MCF 10A (cell line): ENCODE measurements around the gene PMP22. TPM values are rescaled to one million over a fixed set of nuclear protein-coding genes. Genes with fewer than 3 reads are reported as not detected.

ENCODE experiments used
- BruUV-seq: library from RNA; stranded (reverse); fragments of 400-500 nt; replicated peaks from 2 replicates; lab custom pipeline; 2021; lab: Mats Ljungman, UMichigan
- CTCF ChIA-PET: fragments of 300-600 bp; sonication (Branson Sonifier 250); formaldehyde crosslinking; extraction: SDS; loops from one replicate; lab custom pipeline; 2021; ENCODE audit warnings: antibody characterized with exemption, inconsistent platforms; lab: Yijun Ruan, JAX
- POLR2A ChIA-PET: fragments of 300-600, 350-650 bp; sonication (Branson Sonifier 250); formaldehyde crosslinking; extraction: SDS; loops from one replicate; lab custom pipeline; 2020; ENCODE audit warnings: antibody characterized with exemption, inconsistent platforms; lab: Yijun Ruan, JAX
- DNase-seq: peaks from one replicate; pipeline ENCODE4 v3.0.0-alpha.2; 2018; ENCODE audit not compliant: unreplicated experiment
- H3K27ac Mint-ChIP-seq: one replicate; pipeline ENCODE4 v1.8.0; 2022; ENCODE audit warnings: mild to moderate bottlenecking, low read depth, mixed read lengths; ENCODE audit not compliant: unreplicated experiment
- H3K27me3 Mint-ChIP-seq: one replicate; pipeline ENCODE4 v1.8.0; 2022; ENCODE audit warnings: mixed read lengths; ENCODE audit not compliant: insufficient read depth, unreplicated experiment
- H3K36me3 Mint-ChIP-seq: one replicate; pipeline ENCODE4 v1.8.0; 2022; ENCODE audit warnings: mild to moderate bottlenecking, moderate library complexity, mixed read lengths; ENCODE audit not compliant: insufficient read depth, unreplicated experiment
- H3K4me1 Mint-ChIP-seq: one replicate; pipeline ENCODE4 v1.8.0; 2022; ENCODE audit warnings: mixed read lengths; ENCODE audit not compliant: insufficient read depth, unreplicated experiment
- H3K4me3 Mint-ChIP-seq: one replicate; pipeline ENCODE4 v1.8.0; 2022; ENCODE audit warnings: mild to moderate bottlenecking, moderate library complexity, mixed read lengths; ENCODE audit not compliant: unreplicated experiment
- H3K9me3 Mint-ChIP-seq: one replicate; pipeline ENCODE4 v1.8.0; 2022; ENCODE audit warnings: mixed read lengths; ENCODE audit not compliant: unreplicated experiment
- intact Hi-C: fragments of 100-400 bp; cut with micrococcal nuclease; formaldehyde crosslinking; loops from 2 replicates; pipeline ENCODE4 v1.14.1; 2022
- total RNA-seq: library from RNA; stranded (reverse); gene quantifications from 2 replicates; pipeline ENCODE4 v1.2.3, GENCODE V29; 2022
- TF ChIP-seq, protein P1 (sequence below): fragments of 200-600 bp; IDR thresholded peaks from one replicate; pipeline ENCODE4 v1.8.0; 2022; ENCODE audit warnings: antibody characterized with exemption, mild to moderate bottlenecking; ENCODE audit not compliant: unreplicated experiment

PMP22 gene
- total RNA-seq, 1 experiment from 2014 or later = 0.44 TPM

DNA sequence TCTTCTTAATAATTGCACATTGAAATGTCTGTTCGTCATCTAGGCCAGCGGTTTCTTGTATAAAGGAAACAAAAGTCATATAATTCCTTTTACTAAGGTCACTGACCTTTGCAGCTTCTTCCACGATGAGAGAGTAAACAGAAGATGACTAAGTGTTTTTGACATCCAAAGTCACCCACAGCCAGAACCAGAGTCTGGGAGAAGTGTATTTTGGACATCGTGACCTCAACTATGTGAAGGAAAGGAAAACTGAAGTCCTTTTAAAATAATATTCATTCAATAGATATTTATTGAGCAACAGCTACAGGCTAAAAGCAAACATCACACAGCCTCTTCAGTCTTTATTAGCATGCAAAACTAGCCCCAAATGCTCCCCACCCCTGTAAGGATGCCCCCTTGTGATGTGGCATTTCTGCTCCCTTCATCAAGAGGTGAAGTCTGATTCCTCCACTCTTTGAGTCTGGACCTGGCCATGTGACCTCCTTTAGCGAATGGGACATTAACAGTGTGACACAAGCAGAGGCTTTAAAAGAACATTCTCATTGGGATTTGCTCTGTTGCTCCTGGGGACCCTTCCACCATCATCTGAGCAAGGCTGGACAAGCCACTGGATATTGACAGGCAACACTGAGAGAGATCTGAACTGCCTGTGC lies 8.1 kb upstream of the PMP22 start:
- peak; percentile 81 for DNase-seq
- intact Hi-C loops = loop anchor here (10.0 kb wide), 1 partner anchor 52 kb away; no protein-coding TSS in a partner anchor

DNA sequence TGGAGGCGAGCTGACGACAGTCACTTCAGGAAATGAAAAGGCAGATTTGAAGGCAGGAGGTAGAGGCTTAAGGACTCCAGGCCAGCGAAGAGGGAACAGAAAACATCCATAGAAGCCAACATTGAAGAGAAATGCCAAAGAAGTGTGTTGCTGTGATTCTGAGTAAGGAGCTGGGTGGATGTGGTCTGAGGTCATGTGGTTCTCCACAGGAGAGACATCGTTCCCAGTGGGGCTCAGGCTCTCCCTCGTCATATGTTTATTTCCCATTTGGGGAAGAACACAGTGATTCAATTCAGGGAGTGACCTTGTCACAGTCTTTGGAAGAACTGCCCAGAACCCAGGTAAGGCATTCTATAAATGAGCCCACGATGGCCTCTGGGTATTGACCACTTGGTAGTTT lies 6.6 kb upstream of the PMP22 start:
- ChIA-PET CTCF (interaction anchor here (0.6 to 1.3 kb wide), 4 partner anchors 14 to 228 kb away, joined by 3 to 4 read pairs (median 3); no protein-coding TSS in a partner anchor), POLR2A (interaction anchor here (1.1 kb wide), 1 partner anchor 13 kb away, joined by 3 read pairs; no protein-coding TSS in a partner anchor)
- H3K27me3 Mint-ChIP-seq = peaks cover 29% of the 10 kb centered on the region
- DNase-seq = no peak
- H3K4me3 Mint-ChIP-seq = no peak overlapping the region
- peaks cover 4% of the 10 kb centered on the region for H3K36me3 Mint-ChIP-seq
- H3K27ac Mint-ChIP-seq = no peak overlapping the region
- TF ChIP-seq, protein P1, sequence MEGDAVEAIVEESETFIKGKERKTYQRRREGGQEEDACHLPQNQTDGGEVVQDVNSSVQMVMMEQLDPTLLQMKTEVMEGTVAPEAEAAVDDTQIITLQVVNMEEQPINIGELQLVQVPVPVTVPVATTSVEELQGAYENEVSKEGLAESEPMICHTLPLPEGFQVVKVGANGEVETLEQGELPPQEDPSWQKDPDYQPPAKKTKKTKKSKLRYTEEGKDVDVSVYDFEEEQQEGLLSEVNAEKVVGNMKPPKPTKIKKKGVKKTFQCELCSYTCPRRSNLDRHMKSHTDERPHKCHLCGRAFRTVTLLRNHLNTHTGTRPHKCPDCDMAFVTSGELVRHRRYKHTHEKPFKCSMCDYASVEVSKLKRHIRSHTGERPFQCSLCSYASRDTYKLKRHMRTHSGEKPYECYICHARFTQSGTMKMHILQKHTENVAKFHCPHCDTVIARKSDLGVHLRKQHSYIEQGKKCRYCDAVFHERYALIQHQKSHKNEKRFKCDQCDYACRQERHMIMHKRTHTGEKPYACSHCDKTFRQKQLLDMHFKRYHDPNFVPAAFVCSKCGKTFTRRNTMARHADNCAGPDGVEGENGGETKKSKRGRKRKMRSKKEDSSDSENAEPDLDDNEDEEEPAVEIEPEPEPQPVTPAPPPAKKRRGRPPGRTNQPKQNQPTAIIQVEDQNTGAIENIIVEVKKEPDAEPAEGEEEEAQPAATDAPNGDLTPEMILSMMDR = no peak
- H3K4me1 Mint-ChIP-seq = peaks cover 13% of the 10 kb centered on the region
- intact Hi-C loops = loop anchor here (10.0 kb wide), 1 partner anchor 53 kb away; no protein-coding TSS in a partner anchor
- BruUV-seq = no TSS peak
- H3K9me3 Mint-ChIP-seq = no peaks in the 10 kb centered on the region

More for the DNA sequence above, 8.1 kb upstream of the PMP22 start:
- Mint-ChIP-seq H3K9me3 (no peaks in the 10 kb centered on the region), H3K4me1 (peaks cover 13% of the 10 kb centered on the region), H3K27me3 (peaks cover 14% of the 10 kb centered on the region), H3K4me3 (no peak overlapping the region), H3K36me3 (peaks cover 7% of the 10 kb centered on the region), H3K27ac (no peak overlapping the region)
- no TSS peak for BruUV-seq
- ChIA-PET POLR2A (no interaction called here), CTCF (interaction anchor here (0.6 kb wide), 1 partner anchor 1317 kb away, joined by 3 read pairs; no protein-coding TSS in a partner anchor)
- TF ChIP-seq, protein P1 = no peak

DNA sequence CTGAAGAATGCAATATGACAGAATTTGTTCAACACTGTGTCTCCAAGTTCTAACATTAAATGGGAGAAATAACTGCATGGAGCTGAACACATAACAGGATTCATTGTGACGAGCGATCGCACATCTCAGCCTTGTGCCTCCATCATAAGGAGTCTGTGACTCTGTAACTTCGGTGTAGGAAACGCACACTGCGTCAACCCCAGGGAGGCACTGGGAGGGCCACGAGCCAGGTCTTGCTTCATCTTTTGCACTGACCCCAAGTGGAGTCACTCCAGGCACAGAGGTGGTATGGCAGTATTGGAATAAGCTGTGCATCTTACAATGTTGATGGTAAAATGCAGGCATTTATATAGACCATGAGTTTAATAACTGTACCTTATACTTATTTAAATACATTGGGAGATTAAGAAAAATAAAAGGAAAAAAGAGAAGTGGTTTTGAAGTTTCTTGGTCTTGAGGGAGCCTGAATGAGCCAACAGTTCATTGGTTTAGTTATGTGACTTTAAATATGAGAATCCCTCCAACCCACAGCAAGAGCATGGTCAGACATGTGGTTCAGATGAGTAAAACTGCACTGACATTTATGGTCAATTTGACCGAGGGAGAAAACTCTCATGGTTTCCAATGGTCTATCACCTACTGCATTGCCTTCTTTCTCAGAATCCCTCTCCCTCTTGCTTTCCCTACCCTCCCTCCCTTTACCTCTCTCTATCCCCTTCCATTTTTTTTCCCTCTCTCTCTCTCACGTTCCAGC lies 5.7 kb upstream of the PMP22 start:
- TF ChIP-seq, protein P1 = no peak
- Mint-ChIP-seq H3K36me3 (no peaks in the 10 kb centered on the region), H3K27ac (no peak overlapping the region), H3K9me3 (no peaks in the 10 kb centered on the region), H3K27me3 (peaks cover 38% of the 10 kb centered on the region), H3K4me3 (no peak overlapping the region), H3K4me1 (peaks cover 13% of the 10 kb centered on the region)
- intact Hi-C loops = loop anchor here (10.0 kb wide), 1 partner anchor 54 kb away; no protein-coding TSS in a partner anchor
- CTCF ChIA-PET = interaction anchor here (0.5 kb wide), 1 partner anchor 38 kb away, joined by 3 read pairs; no protein-coding TSS in a partner anchor
- POLR2A ChIA-PET = no interaction called here
- DNase-seq = no peak
- BruUV-seq = no TSS peak

- peaks cover 13% of the 10 kb centered on the region for H3K4me1 Mint-ChIP-seq
- H3K27ac Mint-ChIP-seq = no peak overlapping the region
- intact Hi-C loops = loop anchor here (10.0 kb wide), 1 partner anchor 55 kb away; no protein-coding TSS in a partner anchor
- CTCF ChIA-PET = no interaction called here
- H3K27me3 Mint-ChIP-seq = peaks cover 48% of the 10 kb centered on the region
- BruUV-seq = no TSS peak
- TF ChIP-seq, protein P1 = no peak
- H3K36me3 Mint-ChIP-seq = no peaks in the 10 kb centered on the region
- POLR2A ChIA-PET = no interaction called here
- H3K4me3 Mint-ChIP-seq = no peak overlapping the region
- no peaks in the 10 kb centered on the region for H3K9me3 Mint-ChIP-seq
- DNase-seq = no peak
These were observed 4.6 kb upstream of the PMP22 start for GRCh38 chr17:15269780-15270089.
